T-helper 17 cell (primary cell): ENCODE results near the gene NOXA1. TPM values are rescaled to one million over a fixed set of nuclear protein-coding genes. Genes with fewer than 3 reads are reported as not detected.
"Not testable (repeated sequence)": the region's sequence is repeated elsewhere in the genome, so short reads cannot be mapped to it uniquely, and the experiment has no call there.

Experiments used
- ATAC-seq: fragments of 150-1000 bp; cut with Tn5 transposase; 2 replicates; pipeline ENCODE4 v1.10.0; 2021; ENCODE audit warnings: mild to moderate bottlenecking, moderate library complexity
- DNase-seq, 3 donors: peaks; one replicate each; pipeline versions ENCODE4 v3.0.0 to v3.0.0-alpha.2; 2020 to 2021
- H3K9me3 ChIP-seq: one replicate; pipeline ENCODE4 v1.7.0; 2013; ENCODE audit warnings: low read length, mild to moderate bottlenecking; ENCODE audit not compliant: control insufficient read depth, poor library complexity, severe bottlenecking
- H3K27ac Mint-ChIP-seq: one replicate; pipeline ENCODE4 v1.8.0; 2022; ENCODE audit warnings: mild to moderate bottlenecking, moderate library complexity, mixed read lengths
- H3K27me3 Mint-ChIP-seq: one replicate; pipeline ENCODE4 v1.8.0; 2022; ENCODE audit warnings: mixed read lengths
- H3K36me3 Mint-ChIP-seq: one replicate; pipeline ENCODE4 v1.8.0; 2022; ENCODE audit warnings: low read depth, mixed read lengths
- H3K4me1 Mint-ChIP-seq: one replicate; pipeline ENCODE4 v1.8.0; 2022; ENCODE audit warnings: mild to moderate bottlenecking, mixed read lengths
- H3K4me3 Mint-ChIP-seq: one replicate; pipeline ENCODE4 v1.8.0; 2022; ENCODE audit warnings: mild to moderate bottlenecking, moderate library complexity, mixed read lengths
- total RNA-seq, 4 donors: library from RNA in 2 of 4; stranded (reverse) in 2 of 4; gene quantifications; one replicate each; pipeline ENCODE4 v1.2.3 and lab custom pipeline; 2022 to 2026

Gene NOXA1
- total RNA-seq, 2 donors from 2014 or later: 3.0 to 3.3 TPM

DNA sequence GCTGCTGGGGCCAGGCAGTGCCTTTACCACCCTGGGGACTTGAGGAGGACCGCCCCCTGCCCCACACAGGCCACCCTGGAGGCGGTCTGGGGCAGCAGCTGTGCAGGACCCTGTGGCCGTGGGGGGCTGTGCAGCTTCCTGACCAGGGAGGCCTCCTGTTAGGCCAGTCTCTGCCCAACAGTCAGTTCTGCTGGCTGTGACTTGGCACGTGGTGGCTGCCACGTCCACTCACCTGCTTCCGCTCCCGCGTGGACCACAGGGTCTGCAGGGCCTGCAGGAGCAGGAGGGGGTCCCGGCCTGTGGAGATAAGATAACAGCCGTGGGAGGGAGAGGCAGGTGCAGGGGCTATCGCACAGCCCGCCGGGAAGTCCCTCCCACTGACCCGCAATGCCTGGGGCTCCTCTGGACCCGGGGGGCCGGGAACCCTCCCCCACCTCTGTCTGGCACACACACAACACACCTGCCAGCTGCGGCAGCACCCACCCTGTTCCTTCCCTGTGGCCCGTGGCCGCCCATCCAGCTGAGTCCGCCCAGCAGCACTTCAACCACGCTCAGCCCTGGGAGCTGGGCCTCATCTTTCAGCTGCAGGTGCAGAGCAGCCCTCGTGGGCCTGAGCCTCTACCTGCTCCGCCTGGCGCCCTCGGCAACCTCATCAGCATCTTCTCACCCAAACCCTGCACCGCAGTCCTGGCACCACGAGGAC is 40.0 kb upstream of the NOXA1 start:
- Mint-ChIP-seq H3K4me1 (peaks cover 5% of the 10 kb centered on the region), H3K27me3 (no peaks in the 10 kb centered on the region), H3K4me3 (no peak overlapping the region), H3K27ac (no peak overlapping the region), H3K36me3 (no peaks in the 10 kb centered on the region)
- DNase-seq (peak in 1 of 3 donors; percentile 6), ATAC-seq (no peak)
- no peaks in the 10 kb centered on the region for H3K9me3 ChIP-seq

DNA sequence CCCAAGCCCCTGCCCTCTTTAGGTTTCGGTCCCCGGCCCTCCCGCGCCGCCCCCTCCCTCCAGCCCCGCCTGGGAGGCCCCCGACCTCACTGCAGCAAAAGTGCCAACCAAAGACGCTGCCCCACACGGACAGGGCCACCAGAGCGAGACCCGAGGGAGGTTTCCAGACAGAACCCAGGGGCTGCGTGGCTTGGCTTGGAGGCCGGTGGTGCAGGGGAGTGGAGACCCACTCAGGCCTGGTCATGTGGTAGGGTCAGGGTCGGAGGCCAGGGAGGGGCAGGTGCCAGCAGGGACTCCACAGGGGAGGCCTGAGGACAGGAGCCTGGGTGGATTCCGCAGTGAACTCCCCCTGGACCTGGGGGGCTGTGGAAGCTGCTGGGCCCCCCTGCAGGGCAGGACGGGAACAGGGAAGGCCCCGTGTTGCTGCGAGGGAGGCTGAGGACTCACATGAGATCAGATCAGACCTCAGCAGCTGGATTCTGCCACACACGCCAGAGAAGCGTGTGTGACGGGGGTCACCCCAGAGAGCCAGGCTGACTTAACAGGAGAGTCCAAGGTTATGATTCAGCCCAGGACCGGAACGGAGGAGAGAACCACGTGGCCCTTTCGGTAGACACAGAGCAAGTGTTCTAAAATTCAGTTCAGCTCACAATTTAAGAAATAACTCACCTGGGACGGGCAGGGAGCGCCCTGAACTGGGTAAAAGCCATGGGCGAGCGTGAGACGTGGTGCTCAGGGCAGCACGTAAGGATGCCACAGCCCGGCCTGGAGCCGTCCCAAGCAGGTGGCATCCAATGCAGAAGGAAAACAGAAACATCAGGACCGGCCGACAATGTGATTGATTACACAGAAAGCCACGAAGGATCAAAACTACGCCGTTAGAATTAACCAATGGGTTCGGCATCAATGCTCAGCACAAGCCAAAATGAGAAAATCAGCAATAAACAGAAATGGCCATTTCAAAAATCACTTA is 39.1 kb upstream of the NOXA1 start:
- Mint-ChIP-seq H3K27ac (peak overlapping the region; percentile 74), H3K36me3 (no peaks in the 10 kb centered on the region), H3K4me1 (peaks cover 5% of the 10 kb centered on the region), H3K4me3 (no peak overlapping the region), H3K27me3 (no peaks in the 10 kb centered on the region)
- ATAC-seq (no peak), DNase-seq (no peak)
- no peaks in the 10 kb centered on the region for H3K9me3 ChIP-seq

DNA sequence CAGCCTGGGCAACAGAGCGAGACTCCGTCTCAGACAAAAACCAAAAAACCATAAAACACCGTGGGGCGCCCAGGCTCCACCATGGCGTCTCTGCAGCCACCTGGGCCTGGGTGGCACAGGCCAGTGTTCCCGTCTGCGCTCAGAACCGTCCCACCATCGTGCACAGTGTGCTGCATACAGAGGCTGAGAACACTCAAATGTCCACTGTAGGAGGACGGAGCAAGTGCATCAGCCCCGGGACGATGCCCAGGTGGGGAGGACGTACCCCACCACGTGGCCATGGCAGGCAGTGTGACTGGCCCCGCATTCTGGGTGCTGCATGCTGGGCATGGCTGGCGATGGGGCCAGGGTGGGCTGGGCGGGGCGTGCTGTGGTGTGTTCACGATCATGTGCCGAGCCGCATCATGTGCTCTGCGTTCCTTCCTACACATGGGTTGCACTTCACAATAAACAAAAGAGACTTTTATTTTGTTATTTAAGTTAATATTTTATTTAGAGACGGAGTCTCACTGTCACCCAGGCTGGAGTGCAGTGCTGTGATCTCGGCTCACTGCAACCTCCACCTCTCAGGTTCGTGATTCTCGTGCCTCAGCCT is 38.0 kb upstream of the NOXA1 start:
- no peak overlapping the region for H3K4me3 Mint-ChIP-seq
- peaks cover 7% of the 10 kb centered on the region for H3K4me1 Mint-ChIP-seq
- peak overlapping the region; percentile 74 for H3K27ac Mint-ChIP-seq
- DNase-seq: no peak
- no peaks in the 10 kb centered on the region for H3K9me3 ChIP-seq
- no peaks in the 10 kb centered on the region for H3K36me3 Mint-ChIP-seq
- ATAC-seq: no peak
- H3K27me3 Mint-ChIP-seq: no peaks in the 10 kb centered on the region

DNA sequence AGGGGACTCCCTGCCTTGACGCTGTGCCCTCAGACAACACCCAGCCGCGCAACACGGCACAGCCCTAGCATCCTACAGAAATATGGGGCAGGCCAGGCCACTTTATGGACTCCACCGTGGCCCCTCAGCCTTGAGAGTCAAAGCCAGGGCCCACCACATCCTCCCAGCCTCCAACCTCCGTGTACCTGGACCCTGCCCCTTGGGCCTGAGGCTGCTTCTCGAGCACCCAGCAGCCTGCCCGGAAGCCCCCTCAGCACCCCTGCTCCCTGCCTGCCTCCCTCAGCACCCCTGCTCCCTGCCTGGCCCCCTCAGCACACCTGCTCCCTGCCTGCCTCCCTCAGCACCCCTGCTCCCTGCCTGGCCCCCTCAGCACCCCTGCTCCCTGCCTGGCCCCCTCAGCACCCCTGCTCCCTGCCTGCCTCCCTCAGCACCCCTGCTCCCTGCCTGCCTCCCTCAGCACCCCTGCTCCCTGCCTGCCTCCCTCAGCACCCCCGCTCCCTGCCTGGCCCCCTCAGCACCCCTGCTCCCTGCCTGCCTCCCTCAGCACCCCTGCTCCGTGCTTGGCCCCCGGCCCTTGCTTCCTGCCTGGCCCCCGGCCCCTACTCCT is 36.6 kb upstream of the NOXA1 start:
- H3K4me1 Mint-ChIP-seq, DNase-seq, H3K9me3 ChIP-seq, ATAC-seq, H3K27me3 Mint-ChIP-seq, H3K36me3 Mint-ChIP-seq, H3K4me3 Mint-ChIP-seq, H3K27ac Mint-ChIP-seq: not testable (repeated sequence)

DNA sequence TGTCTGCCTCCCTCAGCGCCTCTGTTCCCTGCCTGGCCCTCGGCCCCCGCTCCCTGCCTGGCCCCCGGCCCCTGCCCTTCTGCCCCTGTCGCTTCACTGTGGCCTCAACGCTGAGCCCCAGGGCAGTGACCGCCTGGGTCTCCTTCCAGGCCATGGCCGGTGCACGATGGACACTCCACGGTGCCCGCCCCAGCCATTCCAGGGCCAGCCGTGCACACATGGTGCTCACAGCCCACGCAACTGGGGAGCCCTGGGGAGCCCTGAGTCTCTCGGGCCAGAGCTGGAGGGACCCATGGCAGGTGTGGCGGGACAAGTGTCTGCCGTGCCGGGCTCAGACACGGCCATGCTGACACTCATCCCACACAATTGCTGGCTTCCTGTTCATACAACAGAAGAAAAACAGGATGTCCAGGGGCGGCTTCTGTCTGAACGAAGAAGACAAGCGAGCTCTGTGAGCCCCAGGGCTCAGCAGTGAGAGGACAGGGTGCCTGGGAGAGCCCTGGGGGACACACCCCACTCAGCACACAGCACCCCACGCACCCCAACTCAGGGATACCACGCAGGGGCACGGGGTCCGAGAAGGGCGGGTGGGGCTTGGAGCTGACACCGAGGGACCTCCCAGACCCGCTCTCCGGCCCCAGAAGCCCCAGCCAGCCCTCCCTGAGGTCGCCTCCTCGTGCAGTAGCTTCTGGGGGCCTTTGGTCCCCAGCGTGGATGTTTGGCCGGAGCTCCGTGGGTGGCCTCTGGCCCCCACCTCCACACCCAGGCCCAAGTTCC is 35.9 kb upstream of the NOXA1 start:
- Mint-ChIP-seq H3K27ac (no peak overlapping the region), H3K36me3 (no peaks in the 10 kb centered on the region), H3K4me3 (peak overlapping the region; percentile 69), H3K27me3 (no peaks in the 10 kb centered on the region), H3K4me1 (peaks cover 7% of the 10 kb centered on the region)
- no peak for ATAC-seq
- H3K9me3 ChIP-seq: no peaks in the 10 kb centered on the region
- DNase-seq: no peak

DNA sequence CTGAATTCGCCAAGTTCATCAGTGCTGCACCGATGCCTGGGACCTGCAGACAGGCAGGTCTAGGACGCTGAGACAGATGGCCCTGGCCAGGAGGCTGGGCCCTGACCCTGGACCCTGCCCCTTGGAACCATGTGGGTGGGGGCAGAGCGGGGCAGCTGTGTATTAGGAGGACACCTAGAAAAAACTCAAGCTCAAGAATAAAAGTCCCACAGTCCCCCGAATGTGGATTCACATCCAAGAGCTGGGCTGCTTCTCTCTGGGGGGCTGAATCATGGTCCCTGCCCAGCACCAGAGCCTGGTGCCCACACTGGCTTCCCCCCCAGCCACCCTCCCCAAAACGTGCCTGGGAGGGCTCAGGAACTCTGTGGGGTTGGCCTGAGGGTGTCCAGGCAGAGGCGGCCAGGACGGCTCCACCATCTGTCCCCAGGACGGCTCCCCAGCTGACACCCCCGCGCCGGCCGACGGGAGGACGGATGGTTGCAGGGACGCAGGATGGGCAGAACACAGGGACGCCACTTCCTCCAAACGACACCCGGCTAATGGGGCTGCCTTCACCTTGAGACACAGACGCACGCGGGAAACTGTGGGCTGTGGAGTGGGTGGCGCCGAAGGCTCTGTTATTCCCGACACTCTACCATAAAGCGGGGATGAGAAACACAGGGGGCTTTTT is 35.2 kb upstream of the NOXA1 start:
- no peaks in the 10 kb centered on the region for H3K9me3 ChIP-seq
- Mint-ChIP-seq H3K27ac (no peak overlapping the region), H3K27me3 (no peaks in the 10 kb centered on the region), H3K4me1 (peaks cover 7% of the 10 kb centered on the region), H3K4me3 (no peak overlapping the region), H3K36me3 (no peaks in the 10 kb centered on the region)
- DNase-seq: no peak
- no peak for ATAC-seq

DNA sequence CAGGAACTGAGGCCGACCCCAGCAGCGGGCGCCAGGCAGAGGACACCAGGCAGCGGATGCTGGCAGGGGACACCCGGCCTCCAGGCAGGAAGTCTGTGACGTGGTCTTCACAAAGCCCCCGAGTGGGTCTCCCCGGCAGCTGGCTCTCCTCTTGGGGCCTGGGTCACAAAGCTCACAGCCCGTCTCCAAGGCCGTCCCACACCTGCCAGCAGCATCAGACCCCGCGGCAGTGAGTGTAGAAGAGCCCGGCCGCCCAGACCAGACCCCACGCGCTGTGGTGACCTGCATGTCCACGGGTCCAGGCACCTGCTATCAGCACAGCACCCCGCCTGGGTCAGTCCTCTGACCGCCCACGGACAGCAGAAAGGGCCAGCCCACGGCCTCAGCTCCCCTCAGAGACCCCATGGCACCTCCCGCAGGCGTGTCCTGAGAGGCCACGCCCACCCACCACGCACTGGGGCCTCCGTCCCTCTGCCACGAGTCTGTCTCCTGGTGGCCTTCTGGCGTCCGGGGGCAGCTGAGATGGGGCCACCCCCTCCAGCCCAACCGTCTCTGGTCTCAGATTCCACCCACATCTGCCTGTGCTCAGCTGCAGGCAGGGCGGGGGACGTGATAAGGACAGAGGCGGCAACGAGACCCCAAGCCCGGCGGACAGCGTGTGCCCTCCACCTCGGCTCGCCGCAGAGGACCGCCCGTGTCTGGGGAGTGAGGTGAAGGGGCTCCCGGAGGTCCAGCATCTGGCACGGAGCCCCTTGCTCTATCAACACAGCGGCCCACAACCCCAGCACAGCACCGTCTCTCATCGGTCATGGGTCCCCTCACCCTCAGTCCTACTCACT is 34.4 kb upstream of the NOXA1 start:
- Mint-ChIP-seq H3K36me3 (no peaks in the 10 kb centered on the region), H3K27ac (no peak overlapping the region), H3K27me3 (no peaks in the 10 kb centered on the region), H3K4me1 (peaks cover 7% of the 10 kb centered on the region), H3K4me3 (no peak overlapping the region)
- no peak for DNase-seq
- no peak for ATAC-seq
- H3K9me3 ChIP-seq: no peaks in the 10 kb centered on the region

DNA sequence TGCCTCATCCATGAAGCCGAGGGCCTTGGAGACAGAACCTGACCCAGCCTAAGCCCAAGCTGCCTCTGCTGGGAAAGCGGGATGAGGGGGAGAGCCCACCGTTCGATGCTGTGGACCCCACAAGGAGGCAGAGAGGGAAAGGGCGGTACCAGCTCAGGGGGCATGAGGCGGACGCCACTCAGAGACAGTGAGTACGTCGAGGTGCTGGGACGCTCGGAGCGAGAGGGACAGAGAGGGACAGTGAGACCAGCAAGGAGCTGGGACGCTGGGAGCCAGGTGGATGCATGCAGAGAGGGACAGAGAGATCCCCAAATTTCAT is 33.8 kb upstream of the NOXA1 start:
- Mint-ChIP-seq H3K27me3 (no peaks in the 10 kb centered on the region), H3K4me3 (no peak overlapping the region), H3K4me1 (peaks cover 7% of the 10 kb centered on the region), H3K36me3 (no peaks in the 10 kb centered on the region), H3K27ac (no peak overlapping the region)
- DNase-seq (no peak), ATAC-seq (no peak)
- H3K9me3 ChIP-seq: no peaks in the 10 kb centered on the region

DNA sequence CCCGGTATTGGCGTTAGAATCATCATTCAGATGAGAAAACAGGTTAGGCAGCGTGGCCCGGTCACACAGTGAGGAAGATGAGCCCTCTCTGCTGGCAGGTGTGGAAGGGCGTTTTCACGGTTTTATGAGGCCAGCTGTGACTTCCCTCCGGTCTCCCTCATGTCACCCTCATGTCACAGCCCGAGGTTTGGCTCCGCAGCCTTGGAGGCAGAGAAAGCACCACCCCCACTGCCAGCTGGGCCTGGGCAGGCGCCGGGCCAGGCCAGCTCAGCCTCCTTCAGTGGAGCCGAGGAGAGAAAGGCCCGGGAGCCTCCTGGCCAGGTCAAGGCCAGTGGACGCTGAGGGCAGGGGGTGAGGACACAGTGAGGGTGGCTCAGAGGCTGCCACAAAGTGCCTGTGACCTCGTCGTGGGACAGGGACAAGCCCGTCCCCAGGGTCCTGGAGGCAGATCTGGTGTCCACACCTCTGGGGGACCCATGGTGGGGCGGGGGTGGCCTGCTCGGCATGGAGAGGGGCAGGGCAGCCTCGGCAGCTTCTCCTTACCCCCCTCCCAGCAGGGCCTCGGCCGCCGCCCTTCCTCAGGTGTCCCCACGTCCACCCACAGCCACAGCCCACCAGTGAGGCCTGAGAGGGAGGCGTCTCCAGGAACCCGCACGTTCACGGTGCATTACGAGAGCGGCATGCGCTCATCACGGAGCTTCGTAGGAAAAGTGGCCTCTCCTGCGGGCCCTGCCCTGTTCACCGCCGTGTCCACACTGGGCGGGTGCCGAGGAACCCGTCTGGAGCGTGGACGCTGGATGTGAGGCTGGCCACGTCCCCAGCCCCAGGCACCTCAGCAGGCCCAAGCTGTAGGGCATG is 32.4 kb upstream of the NOXA1 start:
- no peak overlapping the region for H3K27ac Mint-ChIP-seq
- H3K9me3 ChIP-seq: no peaks in the 10 kb centered on the region
- no peaks in the 10 kb centered on the region for H3K36me3 Mint-ChIP-seq
- H3K27me3 Mint-ChIP-seq: no peaks in the 10 kb centered on the region
- no peak for DNase-seq
- ATAC-seq: no peak
- no peak overlapping the region for H3K4me3 Mint-ChIP-seq
- peaks cover 5% of the 10 kb centered on the region for H3K4me1 Mint-ChIP-seq

DNA sequence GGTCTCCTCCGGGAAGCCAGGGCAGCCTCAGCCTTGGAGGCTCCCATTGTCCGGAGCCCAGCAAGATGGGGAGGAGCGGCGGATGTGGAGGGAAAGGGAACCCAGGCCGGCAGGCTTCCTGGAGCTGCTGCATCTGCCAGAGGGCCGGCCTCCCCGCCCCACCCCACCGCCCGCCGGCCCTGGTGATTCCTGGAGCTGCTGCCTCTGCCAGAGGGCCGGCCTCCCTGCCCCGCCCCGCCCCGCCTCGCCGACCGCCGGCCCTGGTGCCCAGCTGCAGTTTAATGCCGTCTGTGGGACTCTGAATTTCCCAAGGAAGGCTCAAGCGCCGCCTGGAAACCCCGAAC is 31.8 kb upstream of the NOXA1 start:
- no peaks in the 10 kb centered on the region for H3K27me3 Mint-ChIP-seq
- peaks cover 5% of the 10 kb centered on the region for H3K4me1 Mint-ChIP-seq
- ATAC-seq (no peak), DNase-seq (no peak)
- H3K36me3 Mint-ChIP-seq: no peaks in the 10 kb centered on the region
- no peaks in the 10 kb centered on the region for H3K9me3 ChIP-seq
- H3K4me3 Mint-ChIP-seq: no peak overlapping the region
- no peak overlapping the region for H3K27ac Mint-ChIP-seq
